Neural crest cell (in vitro differentiated cells): ENCODE measurements around the gene VPS13C. TPM values are rescaled to one million over a fixed set of nuclear protein-coding genes. Genes with fewer than 3 reads are reported as not detected.

Experiments used
- DNase-seq: peaks from one replicate; pipeline ENCODE4 v3.0.0; 2021; ENCODE audit warnings: low read depth, mixed read lengths, low spot score
- H3K27ac Mint-ChIP-seq: one replicate; pipeline ENCODE4 v1.8.0; 2021; ENCODE audit warnings: mild to moderate bottlenecking, mixed read lengths; ENCODE audit not compliant: unreplicated experiment
- H3K27me3 Mint-ChIP-seq: 2 replicates; pipeline ENCODE4 v1.8.0; 2021; ENCODE audit warnings: low read depth, mild to moderate bottlenecking, mixed read lengths
- H3K36me3 Mint-ChIP-seq: 2 replicates; pipeline ENCODE4 v1.8.0; 2021; ENCODE audit warnings: low read depth, mild to moderate bottlenecking, mixed read lengths
- H3K4me1 Mint-ChIP-seq: 2 replicates; pipeline ENCODE4 v1.8.0; 2021; ENCODE audit warnings: mixed read lengths
- H3K4me3 Mint-ChIP-seq: one replicate; pipeline ENCODE4 v1.8.0; 2021; ENCODE audit warnings: mild to moderate bottlenecking, mixed read lengths
- H3K9me3 Mint-ChIP-seq: 2 replicates; pipeline ENCODE4 v1.8.0; 2021; ENCODE audit warnings: mixed read lengths
- CTCF ChIP-seq: fragments of 200-600 bp; sonication (generic); conservative IDR thresholded peaks from 2 replicates; pipeline ENCODE4 v1.5.0; 2021; ENCODE audit warnings: antibody characterized with exemption, mild to moderate bottlenecking
- total RNA-seq: library from RNA; stranded (reverse); gene quantifications from 2 replicates; pipeline ENCODE4 v1.2.1, GENCODE V29; 2021

VPS13C gene
- total RNA-seq, 1 donor from 2014 or later = 33.1 TPM

GRCh38 chr15:62087671-62088352 lies 27.6 kb upstream of the VPS13C start:
- Mint-ChIP-seq H3K4me3 (no peak overlapping the region), H3K27ac (no peak overlapping the region), H3K4me1 (peaks cover 19% of the 10 kb centered on the region), H3K36me3 (no peaks in the 10 kb centered on the region), H3K27me3 (no peaks in the 10 kb centered on the region), H3K9me3 (no peaks in the 10 kb centered on the region)
- TF ChIP-seq CTCF = no peak
- no peak for DNase-seq

- no peak overlapping the region for H3K27ac Mint-ChIP-seq
- no peaks in the 10 kb centered on the region for H3K27me3 Mint-ChIP-seq
- DNase-seq = no peak
- TF ChIP-seq CTCF = no peak
- H3K36me3 Mint-ChIP-seq = no peaks in the 10 kb centered on the region
- no peaks in the 10 kb centered on the region for H3K9me3 Mint-ChIP-seq
- no peak overlapping the region for H3K4me3 Mint-ChIP-seq
- H3K4me1 Mint-ChIP-seq = peaks cover 19% of the 10 kb centered on the region
These were observed 25.5 kb upstream of the VPS13C start for GRCh38 chr15:62085740-62086139.

- no peak for DNase-seq
- peaks cover 2% of the 10 kb centered on the region for H3K9me3 Mint-ChIP-seq
- H3K27me3 Mint-ChIP-seq = no peaks in the 10 kb centered on the region
- no peaks in the 10 kb centered on the region for H3K36me3 Mint-ChIP-seq
- H3K4me3 Mint-ChIP-seq = no peak overlapping the region
- peaks cover 15% of the 10 kb centered on the region for H3K4me1 Mint-ChIP-seq
- TF ChIP-seq CTCF = no peak
- no peak overlapping the region for H3K27ac Mint-ChIP-seq
These were observed 23.2 kb upstream of the VPS13C start for GRCh38 chr15:62083194-62084154.

GRCh38 chr15:62079594-62079993 lies 19.3 kb upstream of the VPS13C start:
- DNase-seq = no peak
- peaks cover 6% of the 10 kb centered on the region for H3K4me1 Mint-ChIP-seq
- no peak overlapping the region for H3K27ac Mint-ChIP-seq
- peaks cover 2% of the 10 kb centered on the region for H3K9me3 Mint-ChIP-seq
- H3K36me3 Mint-ChIP-seq = no peaks in the 10 kb centered on the region
- H3K4me3 Mint-ChIP-seq = no peak overlapping the region
- no peak for TF ChIP-seq CTCF
- no peaks in the 10 kb centered on the region for H3K27me3 Mint-ChIP-seq

GRCh38 chr15:62075595-62076277 lies 15.5 kb upstream of the VPS13C start:
- Mint-ChIP-seq H3K4me3 (no peak overlapping the region), H3K36me3 (no peaks in the 10 kb centered on the region), H3K27ac (no peak overlapping the region), H3K4me1 (no peaks in the 10 kb centered on the region), H3K9me3 (peaks cover 2% of the 10 kb centered on the region), H3K27me3 (peaks cover 18% of the 10 kb centered on the region)
- no peak for DNase-seq
- no peak for TF ChIP-seq CTCF
